Activated CD4-positive, alpha-beta T cell treated with anti-CD3 and anti-CD28 coated beads, Interleukin-2, amount 50 U/mL, for 48 hours (primary cell): Measurements from ENCODE around the gene IL36A.

Source experiments
- DNase-seq, 2 experiments: peaks; one replicate each; pipeline ENCODE4 v3.0.0-alpha.2; 2020

IL36A gene

GRCh38 chr2:113009622-113010021 is 4.4 kb downstream of the IL36A start:
- no peak for DNase-seq

GRCh38 chr2:113010088-113010487 is 4.8 kb downstream of the IL36A start:
- no peak for DNase-seq

GRCh38 chr2:113011108-113011507 is 5.8 kb downstream of the IL36A start:
- DNase-seq = no peak

- DNase-seq = no peak
Observed at GRCh38 chr2:113012436-113013335, 7.4 kb downstream of the IL36A start.

- no peak for DNase-seq
Observed at GRCh38 chr2:113013336-113013661, 8.0 kb downstream of the IL36A start.

GRCh38 chr2:113014067-113014466 is 8.8 kb downstream of the IL36A start:
- no peak for DNase-seq

GRCh38 chr2:113015042-113015441 is 9.8 kb downstream of the IL36A start:
- DNase-seq = no peak

- no peak for DNase-seq
Observed at GRCh38 chr2:113015655-113016054, 10.4 kb downstream of the IL36A start.

- DNase-seq = no peak
Observed at GRCh38 chr2:113018509-113018908, 13.2 kb downstream of the IL36A start.

- no peak for DNase-seq
Observed at GRCh38 chr2:113021312-113021711, 16.1 kb downstream of the IL36A start.

- no peak for DNase-seq
Observed at GRCh38 chr2:113024764-113025163, 19.5 kb downstream of the IL36A start.

- no peak for DNase-seq
Observed at GRCh38 chr2:113025737-113026136, 20.5 kb downstream of the IL36A start.

GRCh38 chr2:113027691-113028090 is 22.4 kb downstream of the IL36A start:
- no peak for DNase-seq

GRCh38 chr2:113028112-113028511 is 22.9 kb downstream of the IL36A start:
- DNase-seq = no peak

- DNase-seq = no peak
Observed at GRCh38 chr2:113032737-113033136, 27.5 kb downstream of the IL36A start.

- DNase-seq = no peak
Observed at GRCh38 chr2:113034016-113034415, 28.8 kb downstream of the IL36A start.

GRCh38 chr2:113036763-113037162 is 31.5 kb downstream of the IL36A start:
- no peak for DNase-seq

GRCh38 chr2:113038291-113038690 is 33.0 kb downstream of the IL36A start:
- no peak for DNase-seq

- no peak for DNase-seq
Observed at GRCh38 chr2:113039158-113039557, 33.9 kb downstream of the IL36A start.

GRCh38 chr2:113039719-113040118 is 34.5 kb downstream of the IL36A start:
- no peak for DNase-seq

GRCh38 chr2:113041871-113042270 is 36.6 kb downstream of the IL36A start:
- DNase-seq = no peak

- no peak for DNase-seq
Observed at GRCh38 chr2:113046465-113046864, 41.2 kb downstream of the IL36A start.

GRCh38 chr2:113050921-113051895 is 45.9 kb downstream of the IL36A start:
- DNase-seq = no peak

GRCh38 chr2:113052396-113052917 is 47.2 kb downstream of the IL36A start, which contains the start of gene IL36B:
Gene IL36B, minus strand, starts transcription at chr2:113052867.
- no peak for DNase-seq
